ENCODE data around the gene BTG2. TPM values are rescaled to one million over a fixed set of nuclear protein-coding genes. Genes with fewer than 3 reads are reported as not detected.

The BTG2 gene
- total and polyA plus RNA-seq, 2 experiments from 2014 or later: 6.3 to 9.1 TPM

DNA sequence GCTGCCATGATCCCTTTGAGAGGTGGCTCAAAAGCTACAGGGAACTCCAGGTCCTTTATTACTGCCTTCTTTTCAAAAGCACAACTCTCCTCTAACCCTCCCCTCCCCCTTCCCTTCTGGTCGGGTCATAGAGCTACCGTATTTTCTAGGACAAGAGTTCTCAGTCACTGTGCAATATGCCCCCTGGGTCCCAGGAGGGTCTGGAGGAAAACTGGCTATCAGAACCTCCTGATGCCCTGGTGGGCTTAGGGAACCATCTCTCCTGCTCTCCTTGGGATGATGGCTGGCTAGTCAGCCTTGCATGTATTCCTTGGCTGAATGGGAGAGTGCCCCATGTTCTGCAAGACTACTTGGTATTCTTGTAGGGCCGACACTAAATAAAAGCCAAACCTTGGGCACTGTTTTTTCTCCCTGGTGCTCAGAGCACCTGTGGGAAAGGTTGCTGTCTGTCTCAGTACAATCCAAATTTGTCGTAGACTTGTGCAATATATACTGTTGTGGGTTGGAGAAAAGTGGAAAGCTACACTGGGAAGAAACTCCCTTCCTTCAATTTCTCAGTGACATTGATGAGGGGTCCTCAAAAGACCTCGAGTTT is 3.1 kb downstream of the BTG2 start:
- Histone ChIP-seq H3F3A (replicated peaks; ENCODE audit: low read depth) (0 out of 2 replicates have a peak, but pooled peaks cover 11% of the 10 kb centered on the region), H3K79me2 (replicated peaks; ENCODE audit: insufficient read depth) (no peaks in the 10 kb centered on the region), H3K36me3 (ENCODE audit: insufficient read depth) (no peaks in the 10 kb centered on the region), H3K27ac (ENCODE audit: low read depth) (no peak overlapping the region), H3K9me2 (ENCODE audit: insufficient read depth) (no peaks in the 10 kb centered on the region), H3K4me1 (ENCODE audit: insufficient read depth) (peaks cover 28% of the 10 kb centered on the region), H4K20me1 (replicated peaks; ENCODE audit: insufficient read depth) (peaks cover 22% of the 10 kb centered on the region), H2AFZ (no peak overlapping the region), H3K27me3 (ENCODE audit: insufficient read depth) (peaks cover 96% of the 10 kb centered on the region), H3K4me2 (peak overlapping the region; percentile 90), H3K4me3 (peak overlapping the region; percentile 38; the same call in 1 of the 2 replicates)
- TF ChIP-seq JUNB (IDR thresholded peaks at IDR 0.05; ENCODE audit: unreplicated experiment): no peak
- TF ChIP-seq ZNF331 (CRISPR knock-in tag; IDR thresholded peaks at IDR 0.05; ENCODE audit: low read depth): no peak
- no peak for TF ChIP-seq CREB1 (CRISPR knock-in tag; IDR thresholded peaks at IDR 0.05; ENCODE audit: low read depth)
- no peak for TF ChIP-seq EZH2phosphoT487 (IDR thresholded peaks at IDR 0.05; ENCODE audit: unreplicated experiment)
- no peaks in the 10 kb centered on the region for H3K9me3 Mint-ChIP-seq
- H3K27ac Mint-ChIP-seq: no peak overlapping the region
- H3K36me3 Mint-ChIP-seq (ENCODE audit: low read depth): no peaks in the 10 kb centered on the region; the same call in 1 of the 3 replicates
- H3K27me3 Mint-ChIP-seq (ENCODE audit: insufficient read depth, low read depth, poor library complexity): peaks cover 91% of the 10 kb centered on the region
- ATAC-seq (no peak), DNase-seq (ENCODE audit: low spot score) (peak; percentile 58)
- peak overlapping the region; percentile 74 for H3K4me3 Mint-ChIP-seq
- H3K4me1 Mint-ChIP-seq: peaks cover 58% of the 10 kb centered on the region

DNA sequence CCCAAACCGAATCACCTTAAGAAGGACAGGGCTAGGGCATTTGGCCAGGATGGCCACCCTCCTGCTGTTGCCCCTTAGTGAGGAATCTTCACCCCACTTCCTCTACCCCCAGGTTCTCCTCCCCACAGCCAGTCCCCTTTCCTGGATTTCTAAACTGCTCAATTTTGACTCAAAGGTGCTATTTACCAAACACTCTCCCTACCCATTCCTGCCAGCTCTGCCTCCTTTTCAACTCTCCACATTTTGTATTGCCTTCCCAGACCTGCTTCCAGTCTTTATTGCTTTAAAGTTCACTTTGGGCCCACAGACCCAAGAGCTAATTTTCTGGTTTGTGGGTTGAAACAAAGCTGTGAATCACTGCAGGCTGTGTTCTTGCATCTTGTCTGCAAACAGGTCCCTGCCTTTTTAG is 3.6 kb downstream of the BTG2 start:
- peaks cover 53% of the 10 kb centered on the region for H3K4me1 Mint-ChIP-seq
- no peak for ATAC-seq
- Histone ChIP-seq H3K27me3 (ENCODE audit: insufficient read depth) (peaks cover 96% of the 10 kb centered on the region), H3K27ac (ENCODE audit: low read depth) (no peak overlapping the region), H4K20me1 (replicated peaks; ENCODE audit: insufficient read depth) (peaks cover 22% of the 10 kb centered on the region), H3K9me2 (ENCODE audit: insufficient read depth) (no peaks in the 10 kb centered on the region), H3K4me1 (ENCODE audit: insufficient read depth) (peaks cover 28% of the 10 kb centered on the region), H3F3A (replicated peaks; ENCODE audit: low read depth) (0 out of 2 replicates have a peak, but pooled peaks cover 11% of the 10 kb centered on the region), H3K79me2 (replicated peaks; ENCODE audit: insufficient read depth) (no peaks in the 10 kb centered on the region), H3K4me3 (no peak overlapping the region), H3K36me3 (ENCODE audit: insufficient read depth) (no peaks in the 10 kb centered on the region), H2AFZ (no peak overlapping the region), H3K4me2 (peak overlapping the region; percentile 90)
- no peaks in the 10 kb centered on the region; the same call in 1 of the 3 replicates for H3K36me3 Mint-ChIP-seq (ENCODE audit: low read depth)
- DNase-seq (ENCODE audit: low spot score): no peak
- peak overlapping the region; percentile 74; the same call in 2 of the 3 replicates for H3K4me3 Mint-ChIP-seq
- H3K27ac Mint-ChIP-seq: no peak overlapping the region
- H3K9me3 Mint-ChIP-seq: no peaks in the 10 kb centered on the region
- no peak for TF ChIP-seq POLR2AphosphoS5 (IDR thresholded peaks at IDR 0.05; ENCODE audit: low read depth)
- H3K27me3 Mint-ChIP-seq (ENCODE audit: insufficient read depth, low read depth, poor library complexity): peaks cover 89% of the 10 kb centered on the region

DNA sequence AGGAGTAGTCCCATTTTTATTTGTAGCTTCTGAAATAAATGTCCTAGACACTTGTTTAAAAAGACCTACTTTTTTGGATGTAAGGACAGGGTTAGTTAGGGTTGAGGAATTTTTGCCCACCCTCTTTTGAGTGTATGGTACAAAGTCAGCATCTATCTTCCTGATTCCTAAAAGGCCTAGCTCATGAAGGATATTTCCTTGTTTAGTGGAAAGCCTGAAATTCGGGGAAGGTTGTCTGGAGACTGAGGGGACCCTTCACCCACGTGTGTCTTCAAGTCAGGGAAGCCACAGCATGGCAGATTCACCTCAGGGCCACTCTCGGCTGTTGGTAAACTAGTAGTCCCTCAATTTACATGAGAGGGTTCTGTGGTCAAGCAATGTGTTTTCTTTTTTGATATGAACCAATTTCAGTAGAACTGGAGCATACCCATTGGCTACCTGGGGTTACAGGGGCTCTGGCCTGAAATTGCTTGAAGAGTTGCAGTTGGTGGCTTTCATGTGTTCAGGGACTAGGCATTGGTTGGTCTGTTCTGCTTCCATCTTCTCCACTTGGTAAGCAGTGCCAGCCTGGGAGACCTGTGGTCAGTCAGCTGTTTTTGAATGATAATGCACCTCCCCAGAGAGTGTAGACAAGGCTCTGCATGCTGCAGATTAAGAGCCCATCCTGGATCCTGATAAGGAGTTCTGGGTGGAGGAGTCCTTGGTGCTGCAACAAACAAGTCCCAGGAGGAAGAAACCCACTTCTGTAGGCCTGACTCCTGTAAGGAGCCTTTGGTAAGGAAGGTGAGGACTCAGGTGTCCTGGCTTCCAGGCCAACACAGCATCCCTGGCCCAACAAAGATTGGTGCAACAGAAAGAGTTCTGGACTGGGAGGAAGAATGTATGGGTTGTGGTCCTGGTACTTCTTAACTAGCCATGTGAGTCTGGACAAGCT is 6.3 kb downstream of the BTG2 start:
- H3K4me2 ChIP-seq: no peak overlapping the region
- no peak overlapping the region for H2AFZ ChIP-seq
- Mint-ChIP-seq H3K27ac (no peak overlapping the region), H3K36me3 (ENCODE audit: low read depth) (no peaks in the 10 kb centered on the region; the same call in 1 of the 3 replicates), H3K4me3 (no peak overlapping the region), H3K9me3 (no peaks in the 10 kb centered on the region), H3K4me1 (peaks cover 39% of the 10 kb centered on the region), H3K27me3 (ENCODE audit: insufficient read depth, low read depth, poor library complexity) (peaks cover 70% of the 10 kb centered on the region)
- no peak for TF ChIP-seq JUNB (IDR thresholded peaks at IDR 0.05; ENCODE audit: unreplicated experiment)
- TF ChIP-seq ZNF331 (CRISPR knock-in tag; IDR thresholded peaks at IDR 0.05; ENCODE audit: low read depth): no peak
- TF ChIP-seq NANOG (IDR thresholded peaks at IDR 0.05; ENCODE audit: borderline replicate concordance): no peak
- TF ChIP-seq, protein P1, sequence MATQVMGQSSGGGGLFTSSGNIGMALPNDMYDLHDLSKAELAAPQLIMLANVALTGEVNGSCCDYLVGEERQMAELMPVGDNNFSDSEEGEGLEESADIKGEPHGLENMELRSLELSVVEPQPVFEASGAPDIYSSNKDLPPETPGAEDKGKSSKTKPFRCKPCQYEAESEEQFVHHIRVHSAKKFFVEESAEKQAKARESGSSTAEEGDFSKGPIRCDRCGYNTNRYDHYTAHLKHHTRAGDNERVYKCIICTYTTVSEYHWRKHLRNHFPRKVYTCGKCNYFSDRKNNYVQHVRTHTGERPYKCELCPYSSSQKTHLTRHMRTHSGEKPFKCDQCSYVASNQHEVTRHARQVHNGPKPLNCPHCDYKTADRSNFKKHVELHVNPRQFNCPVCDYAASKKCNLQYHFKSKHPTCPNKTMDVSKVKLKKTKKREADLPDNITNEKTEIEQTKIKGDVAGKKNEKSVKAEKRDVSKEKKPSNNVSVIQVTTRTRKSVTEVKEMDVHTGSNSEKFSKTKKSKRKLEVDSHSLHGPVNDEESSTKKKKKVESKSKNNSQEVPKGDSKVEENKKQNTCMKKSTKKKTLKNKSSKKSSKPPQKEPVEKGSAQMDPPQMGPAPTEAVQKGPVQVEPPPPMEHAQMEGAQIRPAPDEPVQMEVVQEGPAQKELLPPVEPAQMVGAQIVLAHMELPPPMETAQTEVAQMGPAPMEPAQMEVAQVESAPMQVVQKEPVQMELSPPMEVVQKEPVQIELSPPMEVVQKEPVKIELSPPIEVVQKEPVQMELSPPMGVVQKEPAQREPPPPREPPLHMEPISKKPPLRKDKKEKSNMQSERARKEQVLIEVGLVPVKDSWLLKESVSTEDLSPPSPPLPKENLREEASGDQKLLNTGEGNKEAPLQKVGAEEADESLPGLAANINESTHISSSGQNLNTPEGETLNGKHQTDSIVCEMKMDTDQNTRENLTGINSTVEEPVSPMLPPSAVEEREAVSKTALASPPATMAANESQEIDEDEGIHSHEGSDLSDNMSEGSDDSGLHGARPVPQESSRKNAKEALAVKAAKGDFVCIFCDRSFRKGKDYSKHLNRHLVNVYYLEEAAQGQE (IDR thresholded peaks at IDR 0.05; ENCODE audit: unreplicated experiment): no peak
- TF ChIP-seq, protein P2, sequence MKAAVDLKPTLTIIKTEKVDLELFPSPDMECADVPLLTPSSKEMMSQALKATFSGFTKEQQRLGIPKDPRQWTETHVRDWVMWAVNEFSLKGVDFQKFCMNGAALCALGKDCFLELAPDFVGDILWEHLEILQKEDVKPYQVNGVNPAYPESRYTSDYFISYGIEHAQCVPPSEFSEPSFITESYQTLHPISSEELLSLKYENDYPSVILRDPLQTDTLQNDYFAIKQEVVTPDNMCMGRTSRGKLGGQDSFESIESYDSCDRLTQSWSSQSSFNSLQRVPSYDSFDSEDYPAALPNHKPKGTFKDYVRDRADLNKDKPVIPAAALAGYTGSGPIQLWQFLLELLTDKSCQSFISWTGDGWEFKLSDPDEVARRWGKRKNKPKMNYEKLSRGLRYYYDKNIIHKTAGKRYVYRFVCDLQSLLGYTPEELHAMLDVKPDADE (IDR thresholded peaks at IDR 0.05): no peak
- TF ChIP-seq CREB1 (CRISPR knock-in tag; IDR thresholded peaks at IDR 0.05; ENCODE audit: low read depth): no peak
- TF ChIP-seq ZNF114 (CRISPR knock-in tag; IDR thresholded peaks at IDR 0.05): no peak
- TF ChIP-seq STAT1 (IDR thresholded peaks at IDR 0.05; ENCODE audit: unreplicated experiment): no peak
- ATAC-seq (no peak), DNase-seq (ENCODE audit: low spot score) (no peak)
- H3K79me2 ChIP-seq (replicated peaks; ENCODE audit: insufficient read depth): no peaks in the 10 kb centered on the region
- peaks cover 22% of the 10 kb centered on the region for H4K20me1 ChIP-seq (replicated peaks; ENCODE audit: insufficient read depth)
- 0 out of 2 replicates have a peak, but pooled peaks cover 11% of the 10 kb centered on the region for H3F3A ChIP-seq (replicated peaks; ENCODE audit: low read depth)
- no peak overlapping the region for H3K4me3 ChIP-seq
- H3K27me3 ChIP-seq (ENCODE audit: insufficient read depth): peaks cover 88% of the 10 kb centered on the region
- no peaks in the 10 kb centered on the region for H3K9me2 ChIP-seq (ENCODE audit: insufficient read depth)
- H3K4me1 ChIP-seq (ENCODE audit: insufficient read depth): peaks cover 20% of the 10 kb centered on the region
- H3K27ac ChIP-seq (ENCODE audit: low read depth): no peak overlapping the region
- no peaks in the 10 kb centered on the region for H3K36me3 ChIP-seq (ENCODE audit: insufficient read depth)
